C4-2B (cell line): ENCODE data around the gene METTL25B.
A peak's percentile ranks its signal among the peaks of the same experiment; 100 is the strongest.

Experiments
- H3K27ac ChIP-seq: fragments of 450-650 bp; 2 replicates; pipeline ENCODE4 v1.5.1; 2017
- CTCF ChIP-seq: fragments of 450-650 bp; conservative IDR thresholded peaks from 2 replicates; pipeline ENCODE4 v1.5.1; 2017; ENCODE audit warnings: mild to moderate bottlenecking
- ZFX ChIP-seq: fragments of 450-650 bp; IDR thresholded peaks from 2 replicates; pipeline ENCODE4 v1.6.1; 2017

Gene METTL25B

GRCh38 chr1:156746728-156747631 is 18.7 kb downstream of the METTL25B start:
- TF ChIP-seq CTCF (no peak), ZFX (no peak)

GRCh38 chr1:156747742-156748669 is 19.7 kb downstream of the METTL25B start:
- TF ChIP-seq ZFX (no peak), CTCF (no peak)
- H3K27ac ChIP-seq: peak overlapping the region; percentile 100

More at GRCh38 chr1:156746728-156747631, 18.7 kb downstream of the METTL25B start:
- H3K27ac ChIP-seq: peak overlapping the region; percentile 100

GRCh38 chr1:156748670-156749418 is 20.6 kb downstream of the METTL25B start:
- peak overlapping the region; percentile 100 for H3K27ac ChIP-seq
- TF ChIP-seq CTCF (no peak), ZFX (peak; percentile 25; the same call in 1 of the 2 replicates)

GRCh38 chr1:156749419-156750118 is 21.3 kb downstream of the METTL25B start:
- TF ChIP-seq CTCF (no peak), ZFX (no peak)

GRCh38 chr1:156750191-156750672 is 22.0 kb downstream of the METTL25B start:
- TF ChIP-seq ZFX (no peak), CTCF (no peak)

More at GRCh38 chr1:156749419-156750118, 21.3 kb downstream of the METTL25B start:
- peak overlapping the region; percentile 100 for H3K27ac ChIP-seq

GRCh38 chr1:156750711-156751450 is 22.6 kb downstream of the METTL25B start:
- H3K27ac ChIP-seq: peak overlapping the region; percentile 100
- TF ChIP-seq CTCF (no peak), ZFX (no peak)

More at GRCh38 chr1:156750191-156750672, 22.0 kb downstream of the METTL25B start:
- H3K27ac ChIP-seq: peak overlapping the region; percentile 100
